GM23338 (cell line): ENCODE measurements around the gene KCTD17. TPM values are rescaled to one million over a fixed set of nuclear protein-coding genes. Genes with fewer than 3 reads are reported as not detected.

Experiments used
- ATAC-seq: fragments of 200-7000 bp; cut with Tn5 transposase; 3 replicates; pipeline ENCODE4 v1.9.1; 2020
- DNase-seq: peaks from one replicate; pipeline ENCODE4 v3.0.0-alpha.2; 2015; ENCODE audit warnings: low spot score
- H2AFZ ChIP-seq: fragments of 200-600 bp; sonication (generic); 2 replicates; pipeline ENCODE4 v1.8.0; 2016; ENCODE audit warnings: antibody characterized with exemption, mild to moderate bottlenecking, moderate library complexity
- H3F3A ChIP-seq: fragments of 200-600 bp; sonication (generic); replicated peaks from 2 replicates; pipeline ENCODE4 v1.8.0; 2017; ENCODE audit warnings: antibody characterized with exemption, mixed run types, low read depth
- H3K27ac ChIP-seq: fragments of 200-600 bp; sonication (generic); 2 replicates; pipeline ENCODE4 v1.6.1; 2016; ENCODE audit warnings: low read depth
- H3K27me3 ChIP-seq: fragments of 200-600 bp; sonication (generic); 2 replicates; pipeline ENCODE4 v1.8.0; 2016; ENCODE audit warnings: mild to moderate bottlenecking, mixed run types, moderate library complexity; ENCODE audit not compliant: insufficient read depth
- H3K36me3 ChIP-seq: fragments of 200-600 bp; sonication (generic); 2 replicates; pipeline ENCODE4 v1.8.0; 2016; ENCODE audit warnings: mild to moderate bottlenecking; ENCODE audit not compliant: insufficient read depth
- H3K4me1 ChIP-seq: fragments of 200-600 bp; sonication (generic); 2 replicates; pipeline ENCODE4 v1.8.0; 2016; ENCODE audit warnings: mild to moderate bottlenecking, moderate library complexity; ENCODE audit not compliant: insufficient read depth
- H3K4me2 ChIP-seq: fragments of 200-600 bp; sonication (generic); 2 replicates; pipeline ENCODE4 v1.7.1; 2017; ENCODE audit warnings: mixed run types
- H3K4me3 ChIP-seq: fragments of 200-600 bp; sonication (generic); 2 replicates; pipeline ENCODE4 v1.6.1; 2016; ENCODE audit warnings: mixed run types
- H3K79me2 ChIP-seq: fragments of 200-600 bp; sonication (generic); replicated peaks from 2 replicates; pipeline ENCODE4 v1.8.0; 2017; ENCODE audit warnings: mild to moderate bottlenecking; ENCODE audit not compliant: insufficient read depth
- H3K9me2 ChIP-seq: fragments of 200-600 bp; sonication (generic); 2 replicates; pipeline ENCODE4 v1.8.0; 2017; ENCODE audit not compliant: insufficient read depth
- H4K20me1 ChIP-seq: fragments of 200-600 bp; sonication (generic); replicated peaks from 2 replicates; pipeline ENCODE4 v1.8.0; 2017; ENCODE audit warnings: mild to moderate bottlenecking; ENCODE audit not compliant: insufficient read depth
- H3K27ac Mint-ChIP-seq: 2 replicates; pipeline ENCODE4 v1.8.0; 2020; ENCODE audit warnings: inconsistent platforms, mild to moderate bottlenecking, moderate library complexity, mixed read lengths
- H3K27me3 Mint-ChIP-seq: 3 replicates; pipeline ENCODE4 v1.8.0; 2022; ENCODE audit warnings: low read depth, mild to moderate bottlenecking, moderate library complexity, mixed read lengths, inconsistent platforms; ENCODE audit not compliant: insufficient read depth, poor library complexity
- H3K36me3 Mint-ChIP-seq: 3 replicates; pipeline ENCODE4 v1.8.0; 2021; ENCODE audit warnings: low read depth, mild to moderate bottlenecking, inconsistent platforms, moderate library complexity, mixed read lengths
- H3K4me1 Mint-ChIP-seq: 3 replicates; pipeline ENCODE4 v1.8.0; 2020; ENCODE audit warnings: mild to moderate bottlenecking, inconsistent platforms, mixed read lengths
- H3K4me3 Mint-ChIP-seq: 3 replicates; pipeline ENCODE4 v1.8.0; 2021; ENCODE audit warnings: moderate library complexity, mild to moderate bottlenecking, inconsistent platforms, mixed read lengths
- H3K9me3 Mint-ChIP-seq: 3 replicates; pipeline ENCODE4 v1.8.0; 2020; ENCODE audit warnings: moderate library complexity, mild to moderate bottlenecking, inconsistent platforms, mixed read lengths
- CREB1 ChIP-seq: fragments of 250-450 bp; sonication (Bioruptor Pico); IDR thresholded peaks from 2 replicates; pipeline ENCODE4 v1.5.0; 2020; ENCODE audit warnings: low read depth, mild to moderate bottlenecking, moderate library complexity
- CTCF ChIP-seq, 2 experiments: fragments of 200-600 bp in 1 of 2; sonication (generic) in 1 of 2; conservative IDR thresholded peaks; 2 replicates each; pipeline versions ENCODE4 v1.5.1 to v1.6.1; 2016 to 2017; ENCODE audit warnings: antibody characterized with exemption in 2 of 2, low read depth in 2 of 2, mild to moderate bottlenecking in 2 of 2, moderate library complexity in 1 of 2
- JUNB ChIP-seq: IDR thresholded peaks from one replicate; pipeline ENCODE4 v1.6.1; 2016; ENCODE audit warnings: antibody characterized with exemption; ENCODE audit not compliant: unreplicated experiment
- NANOG ChIP-seq: IDR thresholded peaks from 2 replicates; pipeline ENCODE4 v1.6.1; 2016; ENCODE audit warnings: antibody characterized with exemption, borderline replicate concordance
- POLR2AphosphoS5 ChIP-seq: IDR thresholded peaks from 2 replicates; pipeline ENCODE4 v1.6.1; 2016; ENCODE audit warnings: antibody characterized with exemption, low read depth
- REST ChIP-seq: IDR thresholded peaks from one replicate; pipeline ENCODE4 v1.6.1; 2018; ENCODE audit warnings: antibody characterized with exemption; ENCODE audit not compliant: unreplicated experiment
- STAT1 ChIP-seq: IDR thresholded peaks from one replicate; pipeline ENCODE4 v1.6.1; 2016; ENCODE audit warnings: antibody characterized with exemption; ENCODE audit not compliant: unreplicated experiment
- ZNF114 ChIP-seq: fragments of 250-450 bp; sonication (Bioruptor Pico); IDR thresholded peaks from 2 replicates; pipeline ENCODE4 v1.5.0; 2020; ENCODE audit warnings: mild to moderate bottlenecking, moderate library complexity
- ZNF331 ChIP-seq: fragments of 250-450 bp; sonication (Bioruptor Pico); IDR thresholded peaks from 2 replicates; pipeline ENCODE4 v1.5.0; 2020; ENCODE audit warnings: low read depth, mild to moderate bottlenecking, moderate library complexity
- polyA plus RNA-seq: library from polyadenylated mRNA; unstranded; fragments of >200 nt; fragmentation: Nextera tagmentation; extraction: Ambion mirVana; gene quantifications from 2 replicates; pipeline ENCODE4 v1.2.1, GENCODE V29; 2016
- total RNA-seq: library from RNA; depleted of rRNA; stranded (reverse); fragments of >200 nt; shearing (Covaris generic); gene quantifications from 2 replicates; pipeline ENCODE4 v1.2.3, GENCODE V29; 2014
- TF ChIP-seq, protein P1 (sequence below): IDR thresholded peaks from 2 replicates; pipeline ENCODE4 v1.6.1; 2016; ENCODE audit warnings: antibody characterized with exemption

The KCTD17 gene
- total and polyA plus RNA-seq, 2 experiments from 2014 or later = 25.1 to 35.0 TPM

- Histone ChIP-seq H3K9me2 (no peaks in the 10 kb centered on the region), H3K4me1 (0 out of 2 replicates have a peak, but pooled peaks cover 3% of the 10 kb centered on the region), H3K4me2 (no peak overlapping the region), H3K4me3 (no peak overlapping the region), H3K79me2 (no peaks in the 10 kb centered on the region), H4K20me1 (no peaks in the 10 kb centered on the region), H2AFZ (no peak overlapping the region), H3F3A (no peaks in the 10 kb centered on the region), H3K36me3 (no peaks in the 10 kb centered on the region), H3K27me3 (no peaks in the 10 kb centered on the region), H3K27ac (no peak overlapping the region)
- H3K4me1 Mint-ChIP-seq = peaks cover 3% of the 10 kb centered on the region; the same call in 2 of the 3 replicates
- no peaks in the 10 kb centered on the region for H3K36me3 Mint-ChIP-seq
- DNase-seq (no peak), ATAC-seq (no peak)
- H3K4me3 Mint-ChIP-seq = no peak overlapping the region
- H3K27me3 Mint-ChIP-seq = peaks cover 14% of the 10 kb centered on the region
- no peak overlapping the region for H3K27ac Mint-ChIP-seq
- no peaks in the 10 kb centered on the region; the same call in 2 of the 3 replicates for H3K9me3 Mint-ChIP-seq
- TF ChIP-seq, protein P1, sequence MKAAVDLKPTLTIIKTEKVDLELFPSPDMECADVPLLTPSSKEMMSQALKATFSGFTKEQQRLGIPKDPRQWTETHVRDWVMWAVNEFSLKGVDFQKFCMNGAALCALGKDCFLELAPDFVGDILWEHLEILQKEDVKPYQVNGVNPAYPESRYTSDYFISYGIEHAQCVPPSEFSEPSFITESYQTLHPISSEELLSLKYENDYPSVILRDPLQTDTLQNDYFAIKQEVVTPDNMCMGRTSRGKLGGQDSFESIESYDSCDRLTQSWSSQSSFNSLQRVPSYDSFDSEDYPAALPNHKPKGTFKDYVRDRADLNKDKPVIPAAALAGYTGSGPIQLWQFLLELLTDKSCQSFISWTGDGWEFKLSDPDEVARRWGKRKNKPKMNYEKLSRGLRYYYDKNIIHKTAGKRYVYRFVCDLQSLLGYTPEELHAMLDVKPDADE = no peak
- no peak for TF ChIP-seq CREB1 (CRISPR knock-in tag)
- TF ChIP-seq STAT1 = no peak
- no peak for TF ChIP-seq CTCF (conservative IDR thresholded peaks at IDR 0.05; ENCODE audit: low read depth in 2 of 2)
Observed at GRCh38 chr22:37010174-37010573, 41.4 kb upstream of the KCTD17 start.

DNA sequence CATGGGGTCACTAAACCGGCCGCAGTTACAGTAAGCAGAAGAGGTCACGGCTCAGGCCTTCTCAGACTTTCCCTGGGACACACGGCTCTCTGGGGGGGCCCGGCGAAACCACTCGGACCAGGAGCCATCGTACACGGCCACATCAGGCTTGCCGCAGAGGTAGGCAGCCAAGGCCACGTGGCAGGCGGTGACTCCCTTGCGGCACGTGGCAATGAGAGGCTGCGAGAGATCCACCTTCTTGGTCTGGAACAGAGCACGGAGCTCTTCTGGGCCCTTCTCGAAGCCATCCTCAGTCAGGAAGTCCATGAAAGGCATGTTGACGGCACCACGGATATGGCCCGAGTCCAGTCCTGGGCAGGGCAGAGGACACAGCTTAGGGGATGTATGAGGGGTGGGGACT, 40.6 kb upstream of the KCTD17 start:
- DNase-seq = no peak
- TF ChIP-seq STAT1 (no peak), ZNF331 (no peak), POLR2AphosphoS5 (no peak), CREB1 (CRISPR knock-in tag) (no peak)
- Histone ChIP-seq H3K4me2 (no peak overlapping the region), H3K36me3 (no peaks in the 10 kb centered on the region), H3F3A (no peaks in the 10 kb centered on the region), H3K9me2 (no peaks in the 10 kb centered on the region), H4K20me1 (no peaks in the 10 kb centered on the region; the same call in 1 of the 2 replicates), H2AFZ (no peak overlapping the region), H3K79me2 (no peaks in the 10 kb centered on the region), H3K27ac (no peak overlapping the region), H3K4me1 (0 out of 2 replicates have a peak, but pooled peaks cover 4% of the 10 kb centered on the region), H3K27me3 (no peaks in the 10 kb centered on the region), H3K4me3 (no peak overlapping the region)
- Mint-ChIP-seq H3K27me3 (peaks cover 14% of the 10 kb centered on the region), H3K4me3 (no peak overlapping the region), H3K9me3 (no peaks in the 10 kb centered on the region; the same call in 2 of the 3 replicates), H3K4me1 (peaks cover 5% of the 10 kb centered on the region; the same call in 2 of the 3 replicates), H3K27ac (no peak overlapping the region), H3K36me3 (no peaks in the 10 kb centered on the region)
- no peak for ATAC-seq

DNA sequence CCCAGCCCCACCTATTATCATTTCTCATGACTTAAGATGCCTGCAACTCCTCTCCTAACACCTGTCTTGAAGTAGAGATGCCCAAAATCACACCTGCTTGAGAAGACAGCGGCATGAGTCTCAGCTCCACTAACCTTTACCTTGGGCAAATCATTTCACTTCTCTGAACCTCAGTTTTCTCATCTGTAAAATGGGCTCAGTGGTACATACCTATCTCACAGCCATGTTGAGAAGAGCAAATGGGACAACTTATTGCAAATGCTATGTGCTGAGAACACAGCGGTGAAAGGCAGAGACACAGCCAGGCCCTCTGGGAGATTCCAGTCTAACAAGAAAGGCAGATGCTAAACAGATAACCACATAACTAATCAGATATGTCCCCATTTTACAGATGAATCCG, 40.1 kb upstream of the KCTD17 start:
- H3K27ac Mint-ChIP-seq = no peak overlapping the region
- no peak overlapping the region for H3K4me3 Mint-ChIP-seq
- H3K4me1 ChIP-seq = 0 out of 2 replicates have a peak, but pooled peaks cover 4% of the 10 kb centered on the region
- no peak overlapping the region for H3K27ac ChIP-seq
- H3K27me3 ChIP-seq = no peaks in the 10 kb centered on the region
- no peaks in the 10 kb centered on the region; the same call in 1 of the 2 replicates for H4K20me1 ChIP-seq
- H3K36me3 ChIP-seq = no peaks in the 10 kb centered on the region
- H3F3A ChIP-seq = no peaks in the 10 kb centered on the region
- no peak for DNase-seq
- H3K9me3 Mint-ChIP-seq = no peaks in the 10 kb centered on the region; the same call in 2 of the 3 replicates
- H3K4me2 ChIP-seq = no peak overlapping the region
- no peak for ATAC-seq
- no peaks in the 10 kb centered on the region for H3K9me2 ChIP-seq
- H3K79me2 ChIP-seq = no peaks in the 10 kb centered on the region; the same call in 1 of the 2 replicates
- peaks cover 5% of the 10 kb centered on the region; the same call in 2 of the 3 replicates for H3K4me1 Mint-ChIP-seq
- peaks cover 14% of the 10 kb centered on the region for H3K27me3 Mint-ChIP-seq
- no peak overlapping the region for H2AFZ ChIP-seq
- H3K36me3 Mint-ChIP-seq = peaks cover 2% of the 10 kb centered on the region; the same call in 2 of the 3 replicates
- no peak overlapping the region for H3K4me3 ChIP-seq
- TF ChIP-seq ZNF114 (CRISPR knock-in tag) (no peak), ZNF331 (no peak), NANOG (no peak), REST (no peak), JUNB (no peak), CREB1 (CRISPR knock-in tag) (no peak), POLR2AphosphoS5 (no peak)
- TF ChIP-seq, protein P1 = no peak
